IMR-90 (cell line): ENCODE measurements around the gene STMN1. TPM values are rescaled to one million over a fixed set of nuclear protein-coding genes. Genes with fewer than 3 reads are reported as not detected.

Source experiments
- ATAC-seq: fragments of 200-7000 bp; cut with Tn5 transposase; 2 replicates; pipeline ENCODE4 v1.9.1; 2020; ENCODE audit warnings: low read depth, mild to moderate bottlenecking, moderate library complexity
- BruUV-seq: library from RNA; stranded (reverse); fragments of 400-500 nt; replicated peaks from 2 replicates; lab custom pipeline; 2021; lab: Mats Ljungman, UMichigan
- CTCF ChIA-PET: fragments of 300-600 bp; formaldehyde crosslinking; extraction: SDS; loops from one replicate; lab custom pipeline; 2021; ENCODE audit warnings: antibody characterized with exemption; lab: Yijun Ruan, JAX
- POLR2A ChIA-PET: fragments of 300-600 bp; sonication (Branson Sonifier 250); formaldehyde crosslinking; loops from one replicate; lab custom pipeline; 2022; ENCODE audit warnings: antibody characterized with exemption; ENCODE audit not compliant: unreplicated experiment; lab: Charles Lee
- DNase-seq: peaks from one replicate; pipeline ENCODE4 v3.0.0; 2013
- H2AFZ ChIP-seq: replicated peaks from 2 replicates; pipeline ENCODE3; 2013; ENCODE audit warnings: low read length, mild to moderate bottlenecking; ENCODE audit not compliant: poor library complexity
- H2AK5ac ChIP-seq: 2 replicates; pipeline ENCODE4 v1.6.1; 2013; ENCODE audit warnings: low read depth, low read length, inconsistent platforms
- H2AK9ac ChIP-seq: replicated peaks from 2 replicates; pipeline ENCODE3; 2013; ENCODE audit warnings: mild to moderate bottlenecking, low read depth, low read length, moderate library complexity; ENCODE audit not compliant: poor library complexity
- H2BK120ac ChIP-seq: 2 replicates; pipeline ENCODE4 v1.6.1; 2013; ENCODE audit warnings: low read depth, low read length, inconsistent platforms
- H2BK15ac ChIP-seq: 3 replicates; pipeline ENCODE4 v1.6.1; 2013; ENCODE audit warnings: low read depth, low read length, inconsistent platforms
- H2BK20ac ChIP-seq: 2 replicates; pipeline ENCODE4 v1.6.1; 2013; ENCODE audit warnings: low read depth, mild to moderate bottlenecking, inconsistent platforms, low read length, moderate library complexity
- H2BK5ac ChIP-seq: 2 replicates; pipeline ENCODE4 v1.6.1; 2013; ENCODE audit warnings: mild to moderate bottlenecking, low read depth, low read length, inconsistent platforms; ENCODE audit not compliant: poor library complexity, severe bottlenecking
- H3K14ac ChIP-seq: replicated peaks from 2 replicates; pipeline ENCODE4 v1.6.1; 2013; ENCODE audit warnings: low read depth, low read length, inconsistent platforms
- H3K18ac ChIP-seq: 2 replicates; pipeline ENCODE4 v1.6.1; 2013; ENCODE audit warnings: low read depth, low read length, control low read depth
- H3K23ac ChIP-seq: 2 replicates; pipeline ENCODE4 v1.6.1; 2013; ENCODE audit warnings: low read depth, low read length, inconsistent platforms
- H3K27ac ChIP-seq: 2 replicates; pipeline ENCODE4 v1.5.1; 2013; ENCODE audit warnings: mild to moderate bottlenecking, control low read depth, low read length; ENCODE audit not compliant: insufficient read depth
- H3K27me3 ChIP-seq: 2 replicates; pipeline ENCODE4 v1.6.1; 2013; ENCODE audit warnings: low read length; ENCODE audit not compliant: control insufficient read depth, insufficient read depth
- H3K36me3 ChIP-seq: 2 replicates; pipeline ENCODE4 v1.6.1; 2013; ENCODE audit warnings: low read length, mixed read lengths; ENCODE audit not compliant: control insufficient read depth, insufficient read depth
- H3K4ac ChIP-seq: 2 replicates; pipeline ENCODE4 v1.6.1; 2013; ENCODE audit warnings: low read depth, low read length, inconsistent platforms
- H3K4me1 ChIP-seq: 2 replicates; pipeline ENCODE4 v1.6.1; 2013; ENCODE audit warnings: low read length, mixed read lengths; ENCODE audit not compliant: control insufficient read depth, insufficient read depth
- H3K4me2 ChIP-seq: 2 replicates; pipeline ENCODE4 v1.6.1; 2013; ENCODE audit warnings: low read depth, mild to moderate bottlenecking, control low read depth, low read length, moderate library complexity
- H3K4me3 ChIP-seq: 2 replicates; pipeline ENCODE4 v1.5.1; 2013; ENCODE audit warnings: low read depth, mild to moderate bottlenecking, control low read depth, low read length, moderate library complexity; ENCODE audit not compliant: insufficient read depth
- H3K56ac ChIP-seq: 2 replicates; pipeline ENCODE4 v1.6.1; 2013; ENCODE audit warnings: low read length, inconsistent platforms; ENCODE audit not compliant: insufficient read depth; ENCODE audit errors: extremely low read depth
- H3K79me1 ChIP-seq, 2 experiments: 2 replicates each; pipeline ENCODE4 v1.6.1; 2013; ENCODE audit warnings: low read length in 2 of 2, inconsistent platforms in 1 of 2, low read depth in 1 of 2
- H3K9ac ChIP-seq: 2 replicates; pipeline ENCODE4 v1.6.1; 2013; ENCODE audit warnings: low read depth, low read length, control low read depth
- H3K9me1 ChIP-seq: 2 replicates; pipeline ENCODE4 v1.6.1; 2013; ENCODE audit warnings: low read length, inconsistent platforms; ENCODE audit not compliant: insufficient read depth
- H3K9me3 ChIP-seq: 2 replicates; pipeline ENCODE4 v1.6.1; 2013; ENCODE audit warnings: low read length; ENCODE audit not compliant: control insufficient read depth, insufficient read depth
- H4K20me1 ChIP-seq: 2 replicates; pipeline ENCODE4 v1.6.1; 2013; ENCODE audit warnings: low read length, inconsistent platforms; ENCODE audit not compliant: insufficient read depth
- H4K5ac ChIP-seq: 2 replicates; pipeline ENCODE4 v1.6.1; 2013; ENCODE audit warnings: mild to moderate bottlenecking, low read depth, low read length, control low read depth
- H4K8ac ChIP-seq, 2 experiments: 2 replicates each; pipeline ENCODE4 v1.6.1; 2013; ENCODE audit warnings: low read depth in 2 of 2, low read length in 2 of 2, control low read depth in 1 of 2, inconsistent platforms in 1 of 2
- H4K91ac ChIP-seq: 2 replicates; pipeline ENCODE4 v1.6.1; 2013; ENCODE audit warnings: low read depth, low read length, inconsistent platforms; ENCODE audit not compliant: insufficient read depth
- CEBPB ChIP-seq: IDR thresholded peaks from 2 replicates; pipeline ENCODE4 v1.6.1; 2012; ENCODE audit warnings: low read depth, low read length, improper control_type of control experiment
- CTCF ChIP-seq: conservative IDR thresholded peaks from 2 replicates; pipeline ENCODE4 v1.5.1; 2012; ENCODE audit warnings: mild to moderate bottlenecking, low read depth, low read length, improper control_type of control experiment
- MAFK ChIP-seq: IDR thresholded peaks from 2 replicates; pipeline ENCODE4 v1.6.1; 2012; ENCODE audit warnings: low read depth, low read length, improper control_type of control experiment
- RFX5 ChIP-seq: IDR thresholded peaks from 2 replicates; pipeline ENCODE4 v1.8.0; 2012; ENCODE audit warnings: low read depth, mild to moderate bottlenecking, low read length, moderate library complexity
- SMC3 ChIP-seq: fragments of 150-350 bp; IDR thresholded peaks from 2 replicates; pipeline ENCODE4 v1.6.1; 2016; ENCODE audit warnings: low read depth, mild to moderate bottlenecking, antibody characterized with exemption, low read length, moderate library complexity
- USF2 ChIP-seq: fragments of 150-350 bp; IDR thresholded peaks from 2 replicates; pipeline ENCODE4 v1.6.1; 2017; ENCODE audit warnings: mild to moderate bottlenecking, antibody characterized with exemption, low read length, low read depth
- dilution Hi-C: fragments of 300-500 bp; cut with HindIII; formaldehyde crosslinking; loops from one replicate; pipeline ENCODE4 v1.14.3; 2018; ENCODE audit warnings: low sequenced_read_pairs; ENCODE audit not compliant: unreplicated experiment
- in situ Hi-C: fragments of 300-500 bp; cut with MboI; formaldehyde crosslinking; loops from 3 replicates; pipeline ENCODE4 v1.14.3; 2019; ENCODE audit warnings: low sequenced_read_pairs, inconsistent platforms, mixed read lengths
- intact Hi-C: fragments of 100-400 bp; cut with micrococcal nuclease; formaldehyde crosslinking; loops from 2 replicates; pipeline ENCODE4 v1.10.0; 2022
- polyA plus RNA-seq, 3 experiments: library from polyadenylated mRNA; depleted of rRNA; stranded (reverse); fragments of >200 nt; gene quantifications; 2 replicates each; pipeline ENCODE4 v1.2.3, GENCODE V29; 2012; ENCODE audit warnings: low replicate concordance in 1 of 3
- total RNA-seq: library from RNA; depleted of rRNA; stranded (reverse); fragments of >200 nt; gene quantifications from 2 replicates; pipeline ENCODE4 v1.2.3, GENCODE V29; 2012

STMN1 gene
- total and polyA plus RNA-seq, 2 of the 4 experiments (the other 2 are of a cell fraction): 93.0 to 273 TPM

GRCh38 chr1:25911162-25911561 is 4.9 kb upstream of the STMN1 start:
- Histone ChIP-seq H4K5ac (no peak overlapping the region; the same call in 1 of the 2 replicates), H4K8ac (no peak overlapping the region; a peak in 1 of 4 replicates), H3K14ac (no peak overlapping the region), H2BK20ac (peak overlapping the region; percentile 94; the same call in 1 of the 2 replicates), H4K91ac (0 out of 2 replicates have a peak overlapping the region, but pooled peaks have one; percentile 74), H3K9me1 (peaks cover 14% of the 10 kb centered on the region; the same call in 1 of the 2 replicates), H4K20me1 (no peaks in the 10 kb centered on the region), H3K4me3 (no peak overlapping the region), H3K36me3 (no peaks in the 10 kb centered on the region), H3K23ac (no peak overlapping the region), H3K18ac (no peak overlapping the region; the same call in 1 of the 2 replicates), H3K9me3 (no peaks in the 10 kb centered on the region), H3K79me1 (peaks cover 0 to 3% of the 10 kb centered on the region in 2 experiments; a peak in 1 of 4 replicates), H3K56ac (no peak overlapping the region), H3K4ac (peak overlapping the region; percentile 85; the same call in 1 of the 2 replicates), H3K9ac (no peak overlapping the region), H3K27ac (no peak overlapping the region), H3K4me2 (no peak overlapping the region), H2BK120ac (peak overlapping the region; percentile 26; the same call in 1 of the 2 replicates), H2BK5ac (peak overlapping the region; percentile 6), H2AFZ (no peak overlapping the region), H2AK9ac (no peak overlapping the region), H3K27me3 (no peaks in the 10 kb centered on the region), H2BK15ac (peak overlapping the region; percentile 86; the same call in 2 of the 3 replicates), H3K4me1 (peaks cover 5% of the 10 kb centered on the region; the same call in 1 of the 2 replicates), H2AK5ac (peak overlapping the region; percentile 86; the same call in 1 of the 2 replicates)
- dilution Hi-C loops: no loop called here
- BruUV-seq: no TSS peak
- intact Hi-C loops: no loop called here
- CTCF ChIA-PET: interaction anchor here (1.2 kb wide), 1 partner anchor 15 kb away, joined by 7 read pairs; no protein-coding TSS in a partner anchor
- ATAC-seq (no peak), DNase-seq (no peak)
- in situ Hi-C loops: no loop called here
- no peak for TF ChIP-seq MAFK
- no peak for TF ChIP-seq SMC3
- TF ChIP-seq USF2: no peak
- TF ChIP-seq RFX5: no peak
- no peak for TF ChIP-seq CEBPB
- TF ChIP-seq CTCF: no peak
- POLR2A ChIA-PET: no interaction called here
